HG02798 (cell line): Measurements from ENCODE around the gene SPRY4.
"Not testable (repeated sequence)": the region's sequence is repeated elsewhere in the genome, so short reads cannot be mapped to it uniquely, and the experiment has no call there.

Source experiments
- ATAC-seq: cut with Tn5 transposase; IDR thresholded peaks from one replicate; pipeline ENCODE4 v1.9.1; 2021; ENCODE audit warnings: mild to moderate bottlenecking; ENCODE audit not compliant: unreplicated experiment, poor library complexity

The SPRY4 gene

GRCh38 chr5:142342128-142342981 lies 17.5 kb upstream of the SPRY4 start:
- no peak for ATAC-seq

DNA sequence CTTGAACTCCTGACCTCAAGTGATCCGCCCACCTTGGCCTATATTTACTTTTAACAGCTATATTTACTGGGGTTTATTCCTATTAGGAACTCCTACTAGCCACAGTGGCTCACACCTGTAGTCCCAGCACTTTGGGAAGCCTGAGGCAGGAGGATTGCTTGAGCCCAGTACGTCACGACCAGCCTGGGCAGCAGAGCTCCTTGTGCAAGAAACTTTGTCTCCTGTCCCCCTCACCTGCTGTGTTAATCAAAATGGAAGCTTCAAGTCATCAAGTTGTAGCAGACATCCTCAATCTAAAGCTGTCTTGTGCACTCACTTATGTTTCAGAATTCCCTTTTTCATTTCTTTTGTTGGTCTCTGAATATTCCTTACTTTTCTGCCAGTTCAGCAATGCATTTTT lies 15.0 kb upstream of the SPRY4 start:
- ATAC-seq, result no peak

- ATAC-seq, result no peak
Observed at GRCh38 chr5:142334538-142334937, 9.7 kb upstream of the SPRY4 start.

DNA sequence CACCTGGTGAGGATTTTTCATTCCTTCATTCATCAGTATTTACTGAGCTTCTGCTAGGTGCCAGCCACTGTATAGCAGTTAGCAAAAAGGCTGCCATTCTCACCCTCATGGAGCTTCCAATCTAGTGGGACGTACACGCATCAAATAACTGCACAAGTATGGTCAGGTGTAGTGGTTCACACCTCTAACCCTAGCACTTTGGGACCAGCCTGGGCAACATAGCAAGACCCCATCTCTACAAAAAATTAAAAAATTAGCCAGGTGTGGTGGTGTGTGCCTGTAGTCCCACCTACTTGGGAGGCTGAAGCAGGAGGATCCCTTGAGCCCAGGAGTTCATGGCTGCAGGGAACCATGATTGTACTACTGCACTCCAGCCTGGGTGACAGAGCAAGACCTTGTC lies 8.9 kb upstream of the SPRY4 start:
- not testable (repeated sequence) for ATAC-seq

DNA sequence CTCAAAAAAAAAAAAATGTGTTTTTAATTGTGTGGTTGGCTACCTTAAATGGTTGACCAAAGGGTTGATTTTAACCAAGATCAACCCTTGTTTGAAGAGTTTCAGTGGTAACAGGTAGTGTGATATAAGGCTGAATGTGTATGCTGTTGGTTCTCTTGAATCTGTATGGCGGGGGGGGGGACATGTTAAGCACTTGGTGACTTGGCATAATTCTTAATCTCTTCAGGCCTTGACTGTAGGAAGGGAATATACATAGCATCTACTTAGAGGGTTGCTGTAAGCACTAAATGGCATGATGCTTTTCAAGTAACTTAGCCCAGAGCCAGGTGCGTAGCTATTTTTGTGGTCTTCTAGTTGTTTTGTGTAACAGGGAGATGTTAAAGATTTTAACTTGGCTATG lies 5.6 kb upstream of the SPRY4 start:
- no peak for ATAC-seq

GRCh38 chr5:142330026-142330425 lies 5.2 kb upstream of the SPRY4 start:
- no peak for ATAC-seq

GRCh38 chr5:142327111-142327842 lies 2.5 kb upstream of the SPRY4 start:
- no peak for ATAC-seq

DNA sequence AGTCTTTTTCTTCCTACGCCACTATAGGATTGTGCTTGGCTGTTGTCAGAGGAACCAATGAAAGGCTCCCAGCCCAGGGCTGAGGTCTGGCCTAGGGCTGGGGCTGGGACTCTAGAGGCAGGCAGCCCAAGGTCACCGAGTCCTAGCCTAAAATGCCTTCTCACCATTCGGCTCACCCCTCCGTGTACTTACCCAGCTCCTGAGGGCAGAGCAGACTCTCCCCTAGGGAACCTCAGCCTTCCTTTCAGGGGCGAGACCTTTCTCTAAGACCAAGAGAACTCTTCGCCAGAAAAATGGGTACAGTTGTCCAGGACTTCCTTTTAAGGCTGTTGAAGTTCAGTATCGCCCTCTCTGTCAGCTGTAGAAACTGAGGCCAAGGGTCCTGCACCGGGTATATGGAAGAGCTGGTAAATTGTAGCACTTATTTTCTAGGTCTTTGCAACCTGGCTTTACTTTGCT lies 1.7 kb upstream of the SPRY4 start:
- ATAC-seq, result no peak

DNA sequence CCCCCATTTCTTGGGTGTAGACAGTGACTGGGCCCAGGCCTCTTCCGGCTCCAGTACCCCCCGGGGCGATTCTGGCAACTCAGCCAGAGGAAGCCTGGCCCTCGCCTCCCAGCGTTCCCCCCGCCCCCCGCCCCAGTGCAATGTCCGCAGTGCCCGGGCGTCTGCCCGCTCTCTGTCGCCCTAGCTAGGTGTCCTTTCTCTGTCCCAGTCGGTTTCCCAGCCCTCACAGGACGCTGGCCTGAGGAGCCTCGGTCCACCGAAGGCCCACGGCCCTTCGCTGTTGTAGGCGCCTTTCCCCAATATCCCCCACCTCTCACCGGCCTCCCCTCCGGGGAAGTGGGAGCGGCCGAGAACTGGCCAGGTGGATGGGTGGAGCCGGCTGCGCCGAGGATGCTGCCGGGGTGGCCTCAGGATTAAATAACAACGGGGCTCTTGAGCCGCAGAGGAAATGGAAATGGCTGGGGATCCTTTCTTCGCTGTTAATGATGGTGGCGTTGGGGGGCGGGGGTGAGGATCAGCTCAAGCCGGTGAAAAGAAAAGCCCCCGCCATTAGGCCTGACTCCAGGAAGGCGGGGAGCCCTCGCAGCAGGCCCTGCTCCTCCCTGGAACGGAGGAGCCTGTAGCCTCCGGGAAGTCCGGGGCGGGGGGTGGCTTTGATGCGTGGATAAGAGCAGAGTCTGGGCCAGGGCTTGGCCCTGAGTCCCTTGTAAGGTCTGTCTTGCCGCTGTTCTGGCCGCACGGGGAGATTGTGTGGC lies 1.1 kb upstream of the SPRY4 start:
- ATAC-seq, result no peak

DNA sequence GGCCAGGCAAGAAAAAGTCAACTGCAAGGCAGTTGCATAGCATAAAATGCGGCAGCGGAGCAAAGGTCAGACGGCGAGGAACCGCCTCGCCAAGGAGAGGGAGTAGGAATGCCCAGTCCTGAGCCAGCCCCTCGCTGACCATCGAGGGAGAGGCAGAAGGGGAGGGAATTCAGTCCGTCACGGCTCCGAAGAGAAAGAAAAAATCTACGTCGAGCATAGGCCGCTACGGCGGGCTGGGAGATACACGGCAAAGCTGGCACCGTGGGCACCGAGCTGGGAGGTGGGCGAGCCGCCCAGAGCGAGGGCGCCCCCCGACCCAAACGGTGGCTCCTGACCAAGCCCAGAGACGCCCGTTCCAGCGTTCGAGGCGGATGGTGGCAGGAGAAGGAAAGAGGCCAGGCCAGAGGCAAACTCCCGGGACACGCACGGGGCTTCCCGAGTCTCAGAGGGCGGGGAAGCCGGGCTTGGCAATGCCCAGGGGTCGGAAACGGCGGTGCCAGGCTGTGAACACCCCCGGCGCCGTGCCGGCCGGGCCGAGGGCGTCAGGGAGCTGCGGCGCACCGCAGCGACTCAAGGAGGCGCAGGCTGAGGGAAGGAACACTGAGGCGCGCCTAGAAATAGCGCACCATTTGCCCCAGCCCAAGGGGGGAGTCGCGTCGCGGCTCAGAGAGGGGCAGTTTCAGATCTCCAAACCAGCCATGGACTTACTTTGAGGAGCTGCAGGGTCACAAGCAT lies 518 bp downstream of the SPRY4 start:
- peak; percentile 50 for ATAC-seq

GRCh38 chr5:142323480-142324135 lies 1.2 kb downstream of the SPRY4 start:
- no peak for ATAC-seq

DNA sequence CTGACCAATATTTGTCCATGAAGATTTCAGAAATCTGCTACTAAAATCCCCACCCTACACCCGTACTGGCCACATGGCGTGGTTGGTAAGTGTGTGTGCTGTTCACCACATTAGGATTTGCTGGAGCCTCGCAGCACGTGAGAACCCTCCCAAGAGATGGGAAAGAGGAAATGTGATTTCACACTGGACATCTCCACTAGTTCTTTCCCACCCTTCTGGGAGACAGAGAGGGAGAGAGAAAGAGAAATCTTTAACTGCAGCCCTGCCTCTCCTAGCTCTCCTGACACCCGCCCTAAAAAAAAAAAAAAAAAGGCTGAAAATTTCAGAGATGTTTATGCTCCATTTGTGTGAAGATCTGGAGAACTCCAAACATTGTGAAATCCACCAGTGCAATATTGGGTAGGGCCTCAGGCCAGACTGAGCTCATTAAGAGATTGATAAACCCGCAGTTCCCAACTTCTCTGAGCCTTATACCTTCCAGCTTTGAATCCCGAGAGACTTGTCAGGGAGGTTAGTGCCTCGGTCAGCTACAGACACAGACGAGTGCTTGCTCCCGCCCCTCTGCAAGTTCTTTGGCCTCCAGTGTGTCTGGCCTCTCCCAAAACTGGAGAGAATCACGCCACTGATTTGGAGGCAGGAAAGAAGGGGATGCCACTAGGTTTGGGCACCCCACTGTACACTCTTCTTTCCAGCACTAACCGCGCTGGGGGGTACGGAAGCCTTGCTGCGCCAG lies 1.9 kb downstream of the SPRY4 start:
- ATAC-seq, result no peak

GRCh38 chr5:142322403-142322746 lies 2.4 kb downstream of the SPRY4 start:
- no peak for ATAC-seq

DNA sequence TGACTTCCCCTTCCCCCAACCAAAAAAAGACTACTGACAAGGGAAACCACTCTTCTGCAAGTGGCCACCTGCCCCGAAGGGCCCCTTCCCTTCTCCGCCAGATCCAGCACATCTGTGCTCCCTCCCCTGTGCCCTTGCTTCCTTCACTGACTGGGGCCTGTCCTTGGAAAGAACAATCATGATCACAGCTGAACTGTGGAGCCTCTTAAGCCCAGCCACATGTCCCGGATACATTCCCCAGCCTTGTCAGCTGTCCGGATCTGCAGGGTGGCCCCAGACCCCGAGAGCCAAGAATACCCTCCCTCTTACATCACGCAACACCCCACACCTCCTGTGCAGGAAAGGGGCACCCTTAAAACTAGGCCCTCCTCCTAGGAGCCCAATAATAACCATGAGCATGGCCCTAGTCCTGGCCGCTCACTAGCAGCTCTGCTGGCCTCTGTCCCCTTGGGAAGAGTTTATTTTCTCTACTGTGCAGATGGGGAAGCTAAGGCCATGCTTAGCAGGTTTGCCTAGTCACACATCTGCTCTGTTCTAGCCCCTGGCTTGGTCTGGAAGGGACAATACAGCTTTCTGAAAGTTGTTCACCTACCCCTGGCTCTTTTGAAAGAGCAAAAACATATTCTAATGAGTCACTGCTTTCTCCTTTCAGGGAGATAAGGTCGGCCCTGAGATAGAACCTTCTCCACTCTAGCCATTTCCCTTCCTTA lies 3.8 kb downstream of the SPRY4 start:
- ATAC-seq, result no peak

- no peak for ATAC-seq
Observed at GRCh38 chr5:142320430-142320738, 4.4 kb downstream of the SPRY4 start.

- ATAC-seq, result no peak
Observed at GRCh38 chr5:142319560-142320429, 5.0 kb downstream of the SPRY4 start.

- no peak for ATAC-seq
Observed at GRCh38 chr5:142319105-142319504, 5.7 kb downstream of the SPRY4 start.

- no peak for ATAC-seq
Observed at GRCh38 chr5:142317753-142318152, 7.1 kb downstream of the SPRY4 start.
